Naive thymus-derived CD8-positive, alpha-beta T cell (primary cell): ENCODE data around the gene TRAPPC6A. TPM values are rescaled to one million over a fixed set of nuclear protein-coding genes. Genes with fewer than 3 reads are reported as not detected.
A peak's percentile ranks its signal among the peaks of the same experiment; 100 is the strongest.

Source experiments
- ATAC-seq, 2 donors: fragments of 150-1000 bp; cut with Tn5 transposase in 1 of 2; sonication (Bioruptor Pico), chemical (Tn5 transposase) in 1 of 2; 1 replicate in 1 of 2; 2 replicates in 1 of 2; pipeline ENCODE4 v1.10.0; 2021; ENCODE audit warnings: mild to moderate bottlenecking in 2 of 2, moderate library complexity in 2 of 2
- POLR2A ChIA-PET: fragments of 350-600 bp; sonication (Branson Sonifier 250); formaldehyde crosslinking; loops from one replicate; lab custom pipeline; 2021; ENCODE audit warnings: antibody characterized with exemption; lab: Charles Lee
- DNase-seq, 10 donors: peaks; one replicate each; pipeline versions ENCODE4 v3.0.0 to v3.0.0-alpha.2; 2020 to 2022
- H3K27ac Mint-ChIP-seq, 10 donors: one replicate each; pipeline ENCODE4 v1.8.0; 2020 to 2022; ENCODE audit warnings: mild to moderate bottlenecking in 10 of 10, mixed read lengths in 10 of 10, moderate library complexity in 4 of 10, inconsistent platforms in 1 of 10
- H3K27me3 Mint-ChIP-seq, 5 donors: one replicate each; pipeline ENCODE4 v1.8.0; 2021 to 2022; ENCODE audit warnings: mixed read lengths in 5 of 5
- H3K36me3 Mint-ChIP-seq, 3 donors: one replicate each; pipeline ENCODE4 v1.8.0; 2020 to 2022; ENCODE audit warnings: mixed read lengths in 3 of 3, mild to moderate bottlenecking in 2 of 3, inconsistent platforms in 1 of 3
- H3K4me1 Mint-ChIP-seq, 4 donors: one replicate each; pipeline ENCODE4 v1.8.0; 2021 to 2022; ENCODE audit warnings: mixed read lengths in 4 of 4
- H3K4me3 Mint-ChIP-seq, 10 donors: one replicate each; pipeline ENCODE4 v1.8.0; 2020 to 2022; ENCODE audit warnings: mild to moderate bottlenecking in 10 of 10, mixed read lengths in 10 of 10, moderate library complexity in 6 of 10, inconsistent platforms in 1 of 10
- H3K9me3 Mint-ChIP-seq, 9 donors: one replicate each; pipeline ENCODE4 v1.8.0; 2020 to 2022; ENCODE audit warnings: mixed read lengths in 9 of 9, mild to moderate bottlenecking in 3 of 9, inconsistent platforms in 1 of 9, moderate library complexity in 1 of 9
- polyA plus RNA-seq, 3 donors: library from polyadenylated mRNA; unstranded; fragments of 300-500 nt; fragmentation: Illumina TruSeq; gene quantifications; one replicate each; pipeline ENCODE4 v1.2.3, GENCODE V29; 2021
- total RNA-seq, 8 experiments: library from RNA in 2 of 8; stranded (reverse) in 2 of 8; gene quantifications; one replicate each; pipeline ENCODE4 v1.2.3 and lab custom pipeline; 2021 to 2026

Gene TRAPPC6A
- total and polyA plus RNA-seq, 5 experiments from 2014 or later: 48.5 to 193 (median 149) TPM

DNA sequence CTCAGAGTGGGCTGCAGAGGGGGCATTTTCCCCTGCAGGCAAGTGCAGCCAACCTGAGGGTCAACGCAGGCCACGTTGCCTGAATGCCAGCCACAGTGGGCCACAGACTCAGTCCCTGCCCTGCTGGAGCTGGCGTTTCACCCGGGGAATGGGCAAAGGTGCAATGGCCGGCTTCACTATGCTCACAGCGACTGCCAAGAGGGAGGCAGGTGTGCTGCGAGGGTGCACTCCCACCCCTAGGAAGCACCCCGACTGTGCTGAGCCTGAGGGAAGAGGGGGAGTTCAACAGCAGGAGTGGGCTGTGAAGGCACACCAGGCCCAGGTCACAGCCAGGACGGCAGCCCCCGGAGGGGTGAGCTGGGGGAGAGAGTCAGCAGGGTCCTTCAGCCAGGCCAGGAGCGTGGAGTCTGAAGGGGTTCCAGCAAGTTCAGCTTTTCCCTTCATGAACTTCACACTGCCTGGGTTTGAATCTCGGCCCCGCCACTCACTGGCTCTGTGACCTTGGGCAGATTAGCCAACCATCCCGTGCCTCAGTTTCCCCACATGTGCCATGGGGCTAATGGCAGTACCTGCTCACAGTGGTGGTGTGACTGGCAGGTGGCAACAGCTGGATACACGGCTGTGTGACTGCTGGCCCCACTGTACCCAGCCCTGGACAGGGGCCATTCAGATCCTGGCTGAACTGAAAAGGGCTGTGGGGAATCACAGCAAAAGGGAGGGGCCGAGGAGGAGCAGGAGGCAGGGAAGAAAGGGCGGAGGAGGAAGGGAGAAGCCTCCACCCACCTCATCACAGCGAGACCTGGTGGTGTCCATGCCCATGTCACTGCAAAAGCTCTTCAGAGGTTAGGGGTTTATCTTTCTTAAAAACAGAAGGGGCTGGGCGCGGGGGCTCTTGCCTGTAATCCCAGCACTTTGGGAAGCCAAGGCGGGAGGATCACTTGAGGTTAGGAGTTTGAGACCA lies 7.6 kb downstream of the TRAPPC6A start:
- Mint-ChIP-seq H3K36me3 (no peaks in the 10 kb centered on the region), H3K27ac (peak overlapping the region in 9 of 10 donors; percentile 8 to 97 (median 91)), H3K4me1 (peaks cover 15 to 57% (median 45%) of the 10 kb centered on the region in 4 donors), H3K9me3 (no peaks in the 10 kb centered on the region), H3K4me3 (peak overlapping the region in 8 of 10 donors; percentile 8 to 92 (median 78)), H3K27me3 (no peaks in the 10 kb centered on the region)
- ATAC-seq (no peak), DNase-seq (peak in 1 of 10 donors; percentile 62)
- POLR2A ChIA-PET: interaction anchor here (0.7 to 1.4 kb wide), 3 partner anchors 8 to 47 kb away, joined by 3 to 4 read pairs (median 4); partner anchors contain the start of genes BLOC1S3 and TRAPPC6A

DNA sequence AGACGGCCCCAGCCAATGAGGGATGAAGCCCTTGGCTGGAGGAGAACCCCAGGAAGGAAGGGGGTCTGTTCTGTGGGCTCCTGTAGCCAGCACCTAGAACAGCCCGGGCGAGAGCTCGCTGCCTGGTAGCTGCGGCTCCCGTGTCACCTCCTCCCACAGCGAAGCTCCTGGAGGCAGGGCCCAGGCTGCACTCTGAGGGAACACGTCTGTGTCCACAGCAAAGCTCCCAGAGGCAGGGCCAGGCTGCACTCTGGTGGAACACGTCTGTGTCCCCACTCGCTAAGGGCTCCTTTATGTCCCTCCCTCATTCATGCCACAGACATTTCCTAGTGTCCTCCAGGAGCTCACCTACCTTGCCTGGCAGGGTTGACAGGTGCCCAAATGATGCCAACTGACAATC lies 8.4 kb downstream of the TRAPPC6A start:
- no peaks in the 10 kb centered on the region for H3K27me3 Mint-ChIP-seq
- no peaks in the 10 kb centered on the region for H3K9me3 Mint-ChIP-seq
- no peaks in the 10 kb centered on the region for H3K36me3 Mint-ChIP-seq
- H3K4me3 Mint-ChIP-seq: peak overlapping the region in 3 of 10 donors; percentile 52 to 81 (median 54)
- DNase-seq (peak in 1 of 10 donors; percentile 53), ATAC-seq (no peak)
- H3K4me1 Mint-ChIP-seq: peaks cover 13 to 58% (median 45%) of the 10 kb centered on the region in 4 donors
- POLR2A ChIA-PET: interaction anchor here (0.6 to 1.3 kb wide), 4 partner anchors 9 to 246 kb away, joined by 3 to 4 read pairs (median 4); partner anchors contain the start of genes BLOC1S3 and TRAPPC6A
- H3K27ac Mint-ChIP-seq: peak overlapping the region in 1 of 10 donors; percentile 36

DNA sequence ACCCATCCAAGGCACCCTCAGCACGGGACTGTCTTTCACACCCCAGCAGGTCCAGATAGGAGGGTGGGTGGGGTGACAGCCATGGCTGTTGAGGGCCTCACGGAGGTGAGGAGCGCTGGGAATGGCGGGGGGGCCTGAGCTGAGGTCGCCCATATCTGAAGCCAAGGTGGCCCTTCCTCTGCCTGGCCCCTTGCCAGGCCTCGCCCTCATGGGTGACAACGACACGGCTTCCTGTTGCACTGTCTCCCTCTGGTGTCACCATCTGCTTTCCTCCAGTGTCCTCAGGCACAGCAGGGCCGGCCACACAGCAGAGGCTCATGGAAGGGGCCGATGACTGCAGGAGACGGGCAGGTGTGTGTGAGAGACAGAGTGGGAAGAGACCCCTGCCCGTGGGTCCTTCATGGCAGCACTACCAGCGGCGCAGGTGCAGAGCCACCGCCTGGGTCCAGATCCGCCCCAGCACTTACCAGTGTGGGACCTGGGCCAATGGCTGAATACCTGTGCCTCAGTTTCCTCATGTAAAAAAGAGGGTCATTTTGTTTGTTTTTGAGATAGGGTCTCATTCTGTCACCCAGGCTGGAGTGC lies 9.2 kb downstream of the TRAPPC6A start:
- ATAC-seq (no peak), DNase-seq (peak in 1 of 10 donors; percentile 54)
- Mint-ChIP-seq H3K4me1 (peaks cover 14 to 60% (median 50%) of the 10 kb centered on the region in 4 donors), H3K27ac (peak overlapping the region in 1 of 10 donors; percentile 74), H3K36me3 (no peaks in the 10 kb centered on the region), H3K4me3 (no peak overlapping the region), H3K27me3 (no peaks in the 10 kb centered on the region), H3K9me3 (no peaks in the 10 kb centered on the region)
- POLR2A ChIA-PET: interaction anchor here (0.6 to 1.3 kb wide), 3 partner anchors 10 to 30 kb away, joined by 3 to 5 read pairs (median 4); partner anchors contain the start of genes BLOC1S3 and TRAPPC6A

DNA sequence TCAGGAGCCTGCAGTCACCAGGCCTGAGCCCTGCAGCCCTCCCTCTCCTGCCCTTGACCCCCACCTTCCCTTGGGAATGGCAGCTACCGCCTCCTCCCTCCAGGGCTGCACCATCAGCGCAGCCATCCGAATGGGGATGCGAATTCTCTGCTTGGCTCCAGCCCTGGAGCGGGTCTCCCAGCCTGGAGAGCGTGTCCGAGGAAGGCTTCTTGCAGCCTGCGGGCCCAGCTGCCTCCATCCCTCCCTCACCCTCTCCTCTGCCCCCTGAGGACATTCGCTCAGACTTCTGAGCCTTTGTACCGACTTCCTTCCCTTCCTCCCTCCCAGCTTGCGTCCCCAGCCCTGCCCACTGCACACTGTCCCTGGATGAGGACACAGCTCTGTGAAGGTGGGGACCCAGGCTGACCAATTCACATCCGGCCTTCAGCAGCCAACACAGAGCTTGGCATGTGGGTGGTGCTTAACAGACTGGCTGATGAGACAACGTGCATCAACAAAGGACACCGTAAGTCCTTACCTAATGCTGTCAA lies 11.2 kb downstream of the TRAPPC6A start:
- DNase-seq (no peak), ATAC-seq (no peak)
- peak overlapping the region in 1 of 10 donors; percentile 58 for H3K4me3 Mint-ChIP-seq
- no peaks in the 10 kb centered on the region for H3K27me3 Mint-ChIP-seq
- peaks cover 15 to 49% (median 39%) of the 10 kb centered on the region in 4 donors for H3K4me1 Mint-ChIP-seq
- POLR2A ChIA-PET: interaction anchor here (2.0 kb wide), 1 partner anchor 12 kb away, joined by 7 read pairs; the partner anchor contains the start of genes BLOC1S3 and TRAPPC6A
- H3K36me3 Mint-ChIP-seq: no peaks in the 10 kb centered on the region
- H3K9me3 Mint-ChIP-seq: no peaks in the 10 kb centered on the region
- H3K27ac Mint-ChIP-seq: peak overlapping the region in 2 of 10 donors; percentile 56 to 69

DNA sequence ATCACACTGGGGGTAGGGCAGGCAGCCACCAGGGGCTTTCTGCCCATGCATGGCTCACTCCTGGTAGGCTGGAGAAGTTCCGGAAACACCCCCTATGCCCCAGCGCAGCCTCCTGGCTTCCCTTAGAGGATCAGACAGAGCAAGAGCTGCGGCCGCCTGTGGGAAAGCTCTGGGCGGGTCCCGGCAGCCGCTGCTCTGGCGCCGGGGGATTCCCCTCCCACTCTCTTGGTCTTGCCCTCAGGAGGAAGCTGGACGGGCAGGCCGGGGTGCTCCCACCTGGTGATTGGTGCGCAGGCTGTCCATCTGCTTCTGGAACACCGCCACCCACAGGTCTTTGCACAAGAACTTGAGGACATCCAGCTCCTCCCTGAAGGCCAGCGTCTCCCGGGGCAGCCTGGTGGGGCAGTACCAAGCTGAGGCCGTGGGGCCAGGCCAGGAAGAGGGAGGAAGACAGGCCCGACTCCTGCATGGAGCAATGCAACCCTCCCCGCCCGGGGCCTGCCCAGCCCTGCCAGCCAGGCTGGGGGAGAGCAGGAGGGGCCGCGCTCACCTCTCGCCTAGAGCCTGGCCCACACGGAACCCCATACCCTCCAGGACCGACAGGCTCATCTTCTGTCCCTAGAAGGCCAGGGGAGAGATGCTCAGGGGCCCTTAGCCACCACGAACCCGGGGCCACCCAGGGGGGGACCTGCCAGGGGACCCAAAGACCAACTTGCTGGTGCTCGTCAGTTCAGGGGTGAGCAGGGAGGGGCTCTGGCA lies 13.3 kb downstream of the TRAPPC6A start:
- Mint-ChIP-seq H3K4me3 (peak overlapping the region in 5 of 10 donors; percentile 8 to 58 (median 40)), H3K27me3 (peaks cover 0 to 3% (median 0%) of the 10 kb centered on the region in 5 donors), H3K9me3 (no peaks in the 10 kb centered on the region), H3K4me1 (peaks cover 8 to 31% (median 24%) of the 10 kb centered on the region in 4 donors), H3K27ac (peak overlapping the region in 5 of 10 donors; percentile 14 to 81 (median 47)), H3K36me3 (peaks cover 0 to 2% (median 0%) of the 10 kb centered on the region in 3 donors)
- POLR2A ChIA-PET: interaction anchor here (0.5 to 2.0 kb wide), 6 partner anchors 8 to 313 kb away, joined by 3 to 13 read pairs (median 6); partner anchors contain the start of genes BLOC1S3 and TRAPPC6A
- ATAC-seq (peak; percentile 93 to 95), DNase-seq (peak; percentile 17 to 66 (median 40))

GRCh38 chr19:45163751-45164460 lies 14.1 kb downstream of the TRAPPC6A start:
- Mint-ChIP-seq H3K27ac (peak overlapping the region; percentile 20 to 86 (median 70)), H3K36me3 (peaks cover 0 to 2% (median 0%) of the 10 kb centered on the region in 3 donors), H3K4me3 (peak overlapping the region in 6 of 10 donors; percentile 20 to 71 (median 36)), H3K9me3 (no peaks in the 10 kb centered on the region), H3K4me1 (peaks cover 8 to 25% (median 24%) of the 10 kb centered on the region in 4 donors), H3K27me3 (peaks cover 0 to 3% (median 0%) of the 10 kb centered on the region in 5 donors)
- DNase-seq (peak in 1 of 10 donors; percentile 44), ATAC-seq (peak in 1 of 2 donors; percentile 24)
- POLR2A ChIA-PET: interaction anchor here (0.5 to 2.0 kb wide), 5 partner anchors 9 to 314 kb away, joined by 3 to 13 read pairs (median 5); partner anchors contain the start of genes BLOC1S3 and TRAPPC6A

GRCh38 chr19:45163156-45163555 lies 14.9 kb downstream of the TRAPPC6A start:
- POLR2A ChIA-PET: no interaction called here
- H3K27ac Mint-ChIP-seq: peak overlapping the region in 3 of 10 donors; percentile 57 to 86 (median 71)
- H3K4me1 Mint-ChIP-seq: peaks cover 9 to 32% (median 23%) of the 10 kb centered on the region in 4 donors
- no peak overlapping the region for H3K4me3 Mint-ChIP-seq
- peaks cover 0 to 2% (median 0%) of the 10 kb centered on the region in 3 donors for H3K36me3 Mint-ChIP-seq
- no peak for ATAC-seq
- peaks cover 0 to 3% (median 0%) of the 10 kb centered on the region in 5 donors for H3K27me3 Mint-ChIP-seq
- no peaks in the 10 kb centered on the region for H3K9me3 Mint-ChIP-seq
- no peak for DNase-seq

DNA sequence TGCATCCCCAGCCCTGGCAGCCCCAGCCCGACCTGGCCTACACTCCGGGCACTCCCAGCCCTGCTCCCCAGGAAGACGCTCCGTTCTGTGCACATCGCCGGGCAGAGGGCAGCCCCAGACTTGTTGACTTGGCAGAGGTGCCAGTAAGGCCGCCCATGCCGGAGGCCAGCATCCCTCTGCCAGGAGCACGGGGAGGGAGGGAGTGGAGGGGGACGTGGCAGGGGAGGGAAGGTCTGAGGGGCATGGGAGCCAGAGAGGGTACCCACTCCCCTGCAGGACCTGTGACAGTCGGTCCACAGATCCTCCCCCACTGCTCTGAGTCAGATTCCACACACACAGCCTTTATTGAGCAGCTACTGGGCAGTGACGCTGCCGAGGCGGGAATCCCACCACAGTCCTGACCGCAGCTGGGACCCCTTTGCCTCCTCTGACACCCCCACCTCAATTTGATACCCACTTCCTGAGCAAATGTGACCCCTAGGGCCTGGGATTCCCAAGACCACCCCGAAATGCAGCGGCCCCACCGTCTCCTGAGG lies 15.4 kb downstream of the TRAPPC6A start:
- H3K4me3 Mint-ChIP-seq: no peak overlapping the region
- POLR2A ChIA-PET: no interaction called here

GRCh38 chr19:45161738-45162607 lies 16.1 kb downstream of the TRAPPC6A start:
- peaks cover 7 to 34% (median 22%) of the 10 kb centered on the region in 4 donors for H3K4me1 Mint-ChIP-seq

More for the DNA sequence above, 15.4 kb downstream of the TRAPPC6A start:
- Mint-ChIP-seq H3K4me1 (peaks cover 9 to 36% (median 24%) of the 10 kb centered on the region in 4 donors), H3K27me3 (peaks cover 0 to 6% (median 2%) of the 10 kb centered on the region in 5 donors), H3K27ac (peak overlapping the region in 2 of 10 donors; percentile 57 to 71), H3K36me3 (peaks cover 0 to 2% (median 0%) of the 10 kb centered on the region in 3 donors), H3K9me3 (no peaks in the 10 kb centered on the region)
- DNase-seq: no peak
- no peak for ATAC-seq

More at GRCh38 chr19:45161738-45162607, 16.1 kb downstream of the TRAPPC6A start:
- ATAC-seq: no peak
- Mint-ChIP-seq H3K9me3 (no peaks in the 10 kb centered on the region), H3K36me3 (peaks cover 0 to 2% (median 0%) of the 10 kb centered on the region in 3 donors), H3K27ac (no peak overlapping the region), H3K27me3 (peaks cover 2 to 11% (median 5%) of the 10 kb centered on the region in 5 donors), H3K4me3 (no peak overlapping the region)
- POLR2A ChIA-PET: interaction anchor here (0.6 kb wide), 1 partner anchor 1011 kb away, joined by 4 read pairs; no protein-coding TSS in a partner anchor
- DNase-seq: no peak
